Smooth muscle cell (in vitro differentiated cells): Measurements from ENCODE around the gene ERC2. TPM values are rescaled to one million over a fixed set of nuclear protein-coding genes. Genes with fewer than 3 reads are reported as not detected.

Experiments used
- DNase-seq: peaks from one replicate; lab custom pipeline; 2025; ENCODE audit not compliant: unreplicated experiment; lab: John Stamatoyannopoulos, UW
- H2AFZ ChIP-seq: fragments of 200-600 bp; sonication (generic); 2 replicates; pipeline ENCODE4 v1.6.0; 2016; ENCODE audit warnings: antibody characterized with exemption, low read depth, mild to moderate bottlenecking
- H3F3A ChIP-seq: fragments of 200-600 bp; sonication (generic); 2 replicates; pipeline ENCODE4 v1.6.0; 2017; ENCODE audit warnings: antibody characterized with exemption, low read depth
- H3K27ac ChIP-seq: fragments of 200-600 bp; sonication (generic); 2 replicates; pipeline ENCODE4 v1.5.1; 2016; ENCODE audit warnings: low read depth, mild to moderate bottlenecking
- H3K27me3 ChIP-seq: fragments of 200-600 bp; sonication (generic); 2 replicates; pipeline ENCODE4 v1.6.1; 2016; ENCODE audit warnings: low read depth, mild to moderate bottlenecking
- H3K36me3 ChIP-seq: fragments of 200-600 bp; sonication (generic); 2 replicates; pipeline ENCODE4 v1.5.1; 2016; ENCODE audit warnings: low read depth
- H3K4me1 ChIP-seq: fragments of 200-600 bp; sonication (generic); 2 replicates; pipeline ENCODE4 v1.5.1; 2016; ENCODE audit warnings: low read depth
- H3K4me2 ChIP-seq: fragments of 200-600 bp; sonication (generic); 2 replicates; pipeline ENCODE4 v1.6.0; 2016; ENCODE audit warnings: mild to moderate bottlenecking
- H3K4me3 ChIP-seq: fragments of 200-600 bp; sonication (generic); 2 replicates; pipeline ENCODE4 v1.5.1; 2016; ENCODE audit warnings: mild to moderate bottlenecking
- H3K79me2 ChIP-seq: fragments of 200-600 bp; sonication (generic); 2 replicates; pipeline ENCODE4 v1.6.0; 2016; ENCODE audit warnings: low read depth, mild to moderate bottlenecking
- H3K9ac ChIP-seq: fragments of 200-600 bp; sonication (generic); 2 replicates; pipeline ENCODE4 v1.6.0; 2016; ENCODE audit warnings: low read depth
- H3K9me3 ChIP-seq: fragments of 200-600 bp; sonication (generic); replicated peaks from 2 replicates; pipeline ENCODE4 v1.5.1; 2016; ENCODE audit warnings: low read depth
- H4K20me1 ChIP-seq: fragments of 200-600 bp; sonication (generic); 2 replicates; pipeline ENCODE4 v1.6.0; 2016; ENCODE audit warnings: low read depth
- WGBS: methylation state at CpG from one replicate; pipeline ENCODE4 v1.1.7; 2016; ENCODE audit warnings: low lambda C conversion rate; 5-methylcytosine and 5-hydroxymethylcytosine counted together
- polyA plus RNA-seq: library from polyadenylated mRNA; unstranded; fragments of >200 nt; fragmentation: Nextera tagmentation; extraction: Ambion mirVana; gene quantifications from 2 replicates; pipeline ENCODE4 v1.2.1, GENCODE V29; 2016
- total RNA-seq: library from RNA; depleted of rRNA; stranded (reverse); fragments of >200 nt; gene quantifications from 2 replicates; pipeline ENCODE4 v1.2.3, GENCODE V29; 2014
- TF ChIP-seq, protein P1 (sequence below): fragments of 200-600 bp; sonication (generic); IDR thresholded peaks from 2 replicates; pipeline ENCODE4 v1.5.1; 2017; ENCODE audit warnings: borderline replicate concordance, mild to moderate bottlenecking, antibody characterized with exemption; ENCODE audit not compliant: insufficient read depth, poor library complexity, severe bottlenecking

ERC2 gene
- total and polyA plus RNA-seq, 2 experiments from 2014 or later, result 1.1 TPM; not detected in 1

DNA sequence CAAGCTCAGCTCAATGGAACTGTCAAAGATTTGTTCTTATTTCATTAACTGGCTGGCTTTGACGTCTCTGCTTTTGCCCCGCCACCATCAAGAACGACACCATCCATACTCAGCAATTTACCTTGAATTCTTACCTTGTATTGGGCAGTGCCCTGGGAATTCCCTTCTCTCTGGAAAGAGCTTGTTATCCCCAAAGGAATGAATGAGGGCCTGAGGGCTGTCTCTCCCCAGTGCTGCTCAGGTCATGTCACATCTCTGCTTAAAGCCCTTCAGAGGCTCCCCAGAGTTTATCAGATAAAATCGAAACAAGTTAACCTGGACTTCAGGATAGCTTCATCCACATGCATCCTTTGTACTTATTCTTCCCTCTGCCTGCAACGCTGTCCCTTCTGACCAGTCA is 975.3 kb downstream of the ERC2 start:
- Histone ChIP-seq H3K27ac (no peak overlapping the region), H3K9me3 (no peaks in the 10 kb centered on the region), H3K4me2 (no peak overlapping the region), H3K4me1 (peaks cover 7% of the 10 kb centered on the region), H3K36me3 (no peaks in the 10 kb centered on the region), H3K79me2 (no peaks in the 10 kb centered on the region), H4K20me1 (no peaks in the 10 kb centered on the region), H3K27me3 (no peaks in the 10 kb centered on the region), H2AFZ (no peak overlapping the region), H3F3A (peaks cover 3% of the 10 kb centered on the region), H3K9ac (no peak overlapping the region), H3K4me3 (no peak overlapping the region)
- TF ChIP-seq, protein P1, sequence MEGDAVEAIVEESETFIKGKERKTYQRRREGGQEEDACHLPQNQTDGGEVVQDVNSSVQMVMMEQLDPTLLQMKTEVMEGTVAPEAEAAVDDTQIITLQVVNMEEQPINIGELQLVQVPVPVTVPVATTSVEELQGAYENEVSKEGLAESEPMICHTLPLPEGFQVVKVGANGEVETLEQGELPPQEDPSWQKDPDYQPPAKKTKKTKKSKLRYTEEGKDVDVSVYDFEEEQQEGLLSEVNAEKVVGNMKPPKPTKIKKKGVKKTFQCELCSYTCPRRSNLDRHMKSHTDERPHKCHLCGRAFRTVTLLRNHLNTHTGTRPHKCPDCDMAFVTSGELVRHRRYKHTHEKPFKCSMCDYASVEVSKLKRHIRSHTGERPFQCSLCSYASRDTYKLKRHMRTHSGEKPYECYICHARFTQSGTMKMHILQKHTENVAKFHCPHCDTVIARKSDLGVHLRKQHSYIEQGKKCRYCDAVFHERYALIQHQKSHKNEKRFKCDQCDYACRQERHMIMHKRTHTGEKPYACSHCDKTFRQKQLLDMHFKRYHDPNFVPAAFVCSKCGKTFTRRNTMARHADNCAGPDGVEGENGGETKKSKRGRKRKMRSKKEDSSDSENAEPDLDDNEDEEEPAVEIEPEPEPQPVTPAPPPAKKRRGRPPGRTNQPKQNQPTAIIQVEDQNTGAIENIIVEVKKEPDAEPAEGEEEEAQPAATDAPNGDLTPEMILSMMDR, result no peak
- WGBS, result 77% methylated on average over 5 of the region's 5 CpGs
- no peak for DNase-seq

DNA sequence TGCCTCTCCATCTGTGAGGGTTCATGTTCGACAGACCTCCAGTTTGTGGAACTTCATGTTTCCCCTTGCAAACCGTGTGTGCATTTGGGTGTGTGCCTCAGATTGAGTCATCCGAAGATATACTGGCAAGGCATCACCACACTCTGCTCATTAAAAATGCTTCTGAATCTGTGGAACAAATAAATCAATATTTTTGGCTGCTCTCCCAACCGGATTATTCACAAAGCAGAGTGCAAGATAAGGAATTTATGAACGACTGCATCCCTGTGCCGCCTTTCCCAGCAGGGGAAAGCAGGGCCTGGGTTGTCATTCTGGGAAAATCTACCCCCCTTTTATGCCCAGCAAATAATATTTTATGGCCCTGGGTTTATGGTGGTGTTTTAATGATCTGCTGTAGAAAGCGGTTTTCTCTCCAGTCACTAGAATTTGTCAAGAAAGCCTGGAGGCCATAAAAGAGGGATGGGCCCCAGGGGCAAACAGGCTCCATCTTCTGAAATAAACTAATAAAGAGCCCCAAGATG is 976.9 kb downstream of the ERC2 start:
- no peaks in the 10 kb centered on the region for H4K20me1 ChIP-seq
- H2AFZ ChIP-seq, result no peak overlapping the region
- TF ChIP-seq, protein P1, result no peak
- WGBS, result 26% methylated on average over 7 of the region's 7 CpGs
- H3K4me3 ChIP-seq, result no peak overlapping the region
- no peak overlapping the region for H3K9ac ChIP-seq
- peaks cover 12% of the 10 kb centered on the region for H3F3A ChIP-seq
- H3K27ac ChIP-seq, result no peak overlapping the region
- peak overlapping the region; percentile 6 for H3K4me2 ChIP-seq
- peaks cover 7% of the 10 kb centered on the region for H3K4me1 ChIP-seq
- H3K9me3 ChIP-seq, result no peaks in the 10 kb centered on the region
- H3K36me3 ChIP-seq, result no peaks in the 10 kb centered on the region
- no peaks in the 10 kb centered on the region for H3K27me3 ChIP-seq
- DNase-seq, result no peak
- H3K79me2 ChIP-seq, result peaks cover 5% of the 10 kb centered on the region

DNA sequence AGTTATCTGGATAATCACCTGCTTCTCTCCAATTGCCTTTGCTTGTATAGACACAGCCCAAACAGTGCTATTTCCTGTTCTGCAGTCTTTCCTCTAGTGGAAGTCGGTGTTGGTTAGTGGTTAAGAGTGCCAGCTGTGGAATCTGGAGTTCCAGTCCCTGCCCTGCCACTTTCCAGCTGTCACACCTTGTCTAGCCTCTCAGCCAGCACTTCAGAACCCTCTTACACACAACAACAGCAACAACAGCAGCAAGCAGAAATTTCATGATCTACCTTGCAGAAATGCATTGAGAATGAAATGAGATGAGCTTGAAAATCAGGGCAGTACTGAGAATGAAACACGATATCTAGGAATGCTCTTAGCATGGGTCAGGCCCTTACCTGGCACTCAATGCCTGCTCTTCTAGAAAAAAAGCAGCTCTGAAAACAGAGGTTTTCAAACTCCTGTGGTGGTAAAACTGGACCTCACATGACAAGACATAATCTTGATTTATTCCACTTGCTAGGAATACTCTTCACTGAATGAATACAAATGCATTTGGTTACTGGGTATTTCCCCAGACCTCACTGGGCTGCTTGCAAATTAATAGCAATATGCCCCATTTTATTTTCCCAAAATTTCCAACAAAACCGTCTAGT is 977.9 kb downstream of the ERC2 start:
- no peak for DNase-seq
- H3K9me3 ChIP-seq, result no peaks in the 10 kb centered on the region
- no peak overlapping the region for H3K27ac ChIP-seq
- peaks cover 11% of the 10 kb centered on the region for H3K79me2 ChIP-seq
- H3K4me3 ChIP-seq, result no peak overlapping the region
- 47% methylated on average over 3 of the region's 3 CpGs for WGBS
- TF ChIP-seq, protein P1, result no peak
- H4K20me1 ChIP-seq, result no peaks in the 10 kb centered on the region
- no peak overlapping the region for H2AFZ ChIP-seq
- H3K4me2 ChIP-seq, result peak overlapping the region; percentile 93
- H3F3A ChIP-seq, result peaks cover 12% of the 10 kb centered on the region
- H3K4me1 ChIP-seq, result peaks cover 7% of the 10 kb centered on the region
- H3K9ac ChIP-seq, result no peak overlapping the region
- H3K27me3 ChIP-seq, result no peaks in the 10 kb centered on the region
- H3K36me3 ChIP-seq, result no peaks in the 10 kb centered on the region

DNA sequence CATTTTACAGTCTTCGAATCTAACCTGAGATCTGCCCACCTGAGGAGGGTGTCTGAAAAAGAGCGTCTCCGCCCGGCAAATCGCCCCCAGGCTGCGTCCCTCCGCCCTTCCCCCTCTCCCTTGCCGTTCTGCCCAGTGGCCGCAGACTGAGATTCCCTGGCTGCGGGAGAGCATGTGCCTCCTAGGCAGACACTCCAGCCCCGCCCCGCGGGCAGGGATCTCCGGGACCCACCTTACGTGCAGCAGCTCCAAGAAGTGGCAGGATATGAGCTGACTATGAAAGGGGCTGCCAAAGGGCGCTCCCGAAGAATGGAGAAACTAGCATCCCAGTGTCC is 978.5 kb downstream of the ERC2 start:
- Histone ChIP-seq H3K36me3 (no peaks in the 10 kb centered on the region), H3K79me2 (peaks cover 15% of the 10 kb centered on the region), H3K27ac (no peak overlapping the region), H3K9me3 (no peaks in the 10 kb centered on the region), H3F3A (peaks cover 12% of the 10 kb centered on the region), H3K27me3 (no peaks in the 10 kb centered on the region), H3K9ac (no peak overlapping the region), H2AFZ (no peak overlapping the region), H3K4me2 (peak overlapping the region; percentile 93), H3K4me1 (peaks cover 7% of the 10 kb centered on the region), H3K4me3 (peak overlapping the region; percentile 86), H4K20me1 (no peaks in the 10 kb centered on the region)
- TF ChIP-seq, protein P1, result no peak
- no peak for DNase-seq
- WGBS, result 4% methylated on average over 17 of the region's 17 CpGs
